Endothelial cell of umbilical vein (primary cell): Measurements from ENCODE around the gene MCM3AP. TPM values are rescaled to one million over a fixed set of nuclear protein-coding genes. Genes with fewer than 3 reads are reported as not detected.

Experiments used
- BruUV-seq: library from RNA; stranded (reverse); fragments of 400-500 nt; replicated peaks from 2 replicates; lab custom pipeline; 2021; lab: Mats Ljungman, UMichigan
- CTCF ChIA-PET: fragments of 300-600, 350-600 bp; sonication (Branson Sonifier 250); formaldehyde crosslinking; loops from one replicate; lab custom pipeline; 2021; ENCODE audit warnings: antibody characterized with exemption, inconsistent platforms; lab: Charles Lee
- POLR2A ChIA-PET: fragments of 300-600, 350-600 bp; sonication (Branson Sonifier 250); formaldehyde crosslinking; loops from one replicate; lab custom pipeline; 2021; ENCODE audit warnings: antibody characterized with exemption, inconsistent platforms; lab: Charles Lee
- DNase-seq: peaks from one replicate; pipeline ENCODE4 v3.0.0-alpha.2; 2011; ENCODE audit warnings: low read depth, low spot score
- FAIRE-seq: peaks from 2 replicates; lab custom pipeline; 2011; peaks lifted over from hg19 to GRCh38; lab: Jason Lieb, UNC
- H2AFZ ChIP-seq: 2 replicates; pipeline ENCODE4 v1.6.0; 2012; ENCODE audit warnings: low read depth, low read length, control low read depth, inconsistent platforms
- H3K27ac ChIP-seq: 2 replicates; pipeline ENCODE4 v1.5.1; 2011; ENCODE audit warnings: low read depth, mild to moderate bottlenecking, control low read depth, low read length, moderate library complexity; ENCODE audit not compliant: insufficient read depth
- H3K27me3 ChIP-seq, 2 experiments: 2 replicates each; pipeline versions ENCODE4 v1.6.0 to v1.6.1; 2011; ENCODE audit warnings: low read length in 2 of 2, mixed read lengths in 1 of 2; ENCODE audit not compliant: control insufficient read depth in 2 of 2, insufficient read depth in 2 of 2
- H3K36me3 ChIP-seq, 2 experiments: 2 replicates in 1 of 2; 3 replicates in 1 of 2; pipeline ENCODE4 v1.5.1; 2011; ENCODE audit warnings: low read length in 2 of 2, mild to moderate bottlenecking in 1 of 2, moderate library complexity in 1 of 2; ENCODE audit not compliant: control insufficient read depth in 2 of 2, insufficient read depth in 2 of 2; ENCODE audit errors: extremely low read depth in 1 of 2
- H3K4me1 ChIP-seq: 3 replicates; pipeline ENCODE4 v1.5.1; 2011; ENCODE audit warnings: mild to moderate bottlenecking, low read length; ENCODE audit not compliant: control insufficient read depth, insufficient read depth; ENCODE audit errors: extremely low read depth
- H3K4me2 ChIP-seq: 2 replicates; pipeline ENCODE4 v1.6.1; 2011; ENCODE audit warnings: low read length, control low read depth, mixed read lengths; ENCODE audit not compliant: insufficient read depth
- H3K4me3 ChIP-seq, 3 experiments: fragments of 200-600 bp in 1 of 3; sonication (generic), shearing (Covaris generic) in 1 of 3; replicated peaks in 1 of 3; 2 replicates each; pipeline ENCODE4 v1.5.1; 2011 to 2016; ENCODE audit warnings: control low read depth in 3 of 3, low read length in 3 of 3, mild to moderate bottlenecking in 2 of 3, inconsistent platforms in 1 of 3, low read depth in 1 of 3, moderate library complexity in 1 of 3; ENCODE audit not compliant: insufficient read depth in 1 of 3
- H3K79me2 ChIP-seq: 2 replicates; pipeline ENCODE4 v1.6.0; 2012; ENCODE audit warnings: low read length, inconsistent platforms; ENCODE audit not compliant: control insufficient read depth, insufficient read depth
- H3K9ac ChIP-seq: replicated peaks from 2 replicates; pipeline ENCODE3; 2011; ENCODE audit warnings: low read length, control low read depth; ENCODE audit not compliant: insufficient read depth; ENCODE audit errors: extremely low read depth
- H3K9me1 ChIP-seq: replicated peaks from 3 replicates; pipeline ENCODE4 v1.6.0; 2011; ENCODE audit warnings: mild to moderate bottlenecking, low read length; ENCODE audit not compliant: control insufficient read depth, insufficient read depth; ENCODE audit errors: extremely low read depth
- H3K9me3 ChIP-seq: replicated peaks from 2 replicates; pipeline ENCODE4 v1.5.1; 2012; ENCODE audit warnings: low read length, inconsistent platforms; ENCODE audit not compliant: control insufficient read depth, insufficient read depth
- H4K20me1 ChIP-seq: replicated peaks from 2 replicates; pipeline ENCODE3; 2011; ENCODE audit warnings: mild to moderate bottlenecking, low read length; ENCODE audit not compliant: control insufficient read depth, insufficient read depth; ENCODE audit errors: extremely low read depth
- EZH2 ChIP-seq: IDR thresholded peaks from 2 replicates; pipeline ENCODE4 v1.6.1; 2012; ENCODE audit warnings: borderline replicate concordance, low read depth, mild to moderate bottlenecking, moderate library complexity, low read length, inconsistent platforms; ENCODE audit not compliant: severe bottlenecking
- FOS ChIP-seq: IDR thresholded peaks from 2 replicates; pipeline ENCODE4 v1.6.1; 2011; ENCODE audit warnings: mild to moderate bottlenecking, low read length, moderate library complexity, borderline replicate concordance; ENCODE audit not compliant: insufficient read depth
- GATA2 ChIP-seq: IDR thresholded peaks from 2 replicates; pipeline ENCODE4 v1.7.0; 2011; ENCODE audit warnings: low read depth, mild to moderate bottlenecking, moderate library complexity, mixed read lengths, low read length; ENCODE audit not compliant: insufficient read length, insufficient read depth
- JUN ChIP-seq: IDR thresholded peaks from 2 replicates; pipeline ENCODE4 v1.6.1; 2011; ENCODE audit warnings: borderline replicate concordance, low read depth; ENCODE audit not compliant: insufficient read length, insufficient read depth
- MAX ChIP-seq: IDR thresholded peaks from 2 replicates; pipeline ENCODE4 v1.6.1; 2011; ENCODE audit not compliant: insufficient read depth, insufficient read length
- MYC ChIP-seq: IDR thresholded peaks from one replicate; pipeline ENCODE4 v1.6.1; 2011; ENCODE audit warnings: mild to moderate bottlenecking, low read depth, low read length
- POLR2A ChIP-seq: IDR thresholded peaks from 2 replicates; pipeline ENCODE4 v1.6.1; 2012; ENCODE audit warnings: low read depth, mild to moderate bottlenecking, control low read depth, low read length
- POLR2AphosphoS5 ChIP-seq: IDR thresholded peaks from 2 replicates; pipeline ENCODE4 v1.6.1; 2012; ENCODE audit warnings: low read depth, mild to moderate bottlenecking, control low read depth, low read length, moderate library complexity; ENCODE audit not compliant: insufficient read depth
- dilution Hi-C: fragments of 300-500 bp; cut with MboI; formaldehyde crosslinking; loops from one replicate; pipeline ENCODE4 v1.15.0; 2019; ENCODE audit warnings: low sequenced_read_pairs; ENCODE audit not compliant: extremely low pct_ligation_motif_present
- intact Hi-C: fragments of 100-400 bp; cut with micrococcal nuclease; formaldehyde crosslinking; loops from one replicate; pipeline ENCODE4 v1.10.0; 2022
- polyA plus RNA-seq, 4 experiments: library from polyadenylated mRNA; depleted of rRNA in 3 of 4; stranded (reverse) in 3 of 4; unstranded in 1 of 4; fragments of >200 nt; gene quantifications; 2 replicates each; pipeline versions ENCODE4 v1.2.1 to v1.2.3, GENCODE V29; 2011 to 2012; ENCODE audit warnings: missing spikeins in 1 of 4
- total RNA-seq: library from RNA; stranded (reverse); gene quantifications from 2 replicates; pipeline ENCODE4 v1.2.3, GENCODE V29; 2021
- TF ChIP-seq, protein P1 (sequence below), 2 donors: IDR thresholded peaks; 1 replicate in 1 of 2; 2 replicates in 1 of 2; pipeline ENCODE4 v1.5.1; 2011; ENCODE audit warnings: low read length in 2 of 2, mild to moderate bottlenecking in 2 of 2, moderate library complexity in 2 of 2, control low read depth in 1 of 2, inconsistent platforms in 1 of 2, low read depth in 1 of 2; ENCODE audit not compliant: insufficient read depth in 1 of 2; ENCODE audit errors: extremely low read depth in 1 of 2

Gene MCM3AP
- total and polyA plus RNA-seq, 2 donors (not counting 3 experiments of a cell fraction or from before 2014, with no cell fraction given) = 37.9 to 115 TPM

GRCh38 chr21:46221664-46222435 lies 63.6 kb downstream of the MCM3AP start:
- no peak overlapping the region for H3K27ac ChIP-seq
- peaks cover 39% of the 10 kb centered on the region for H3K79me2 ChIP-seq
- DNase-seq = no peak
- H3K9ac ChIP-seq = no peak overlapping the region
- H2AFZ ChIP-seq = no peak overlapping the region
- no peaks in the 10 kb centered on the region for H3K27me3 ChIP-seq
- no peaks in the 10 kb centered on the region for H3K9me3 ChIP-seq
- H3K9me1 ChIP-seq = no peaks in the 10 kb centered on the region
- no peak overlapping the region for H3K4me3 ChIP-seq
- peaks cover 6 to 13% of the 10 kb centered on the region in 2 experiments for H3K36me3 ChIP-seq
- H3K4me1 ChIP-seq = peaks cover 7% of the 10 kb centered on the region
- TF ChIP-seq MAX = no peak
- no peak for TF ChIP-seq MYC
- no peak for TF ChIP-seq POLR2A
- no peak for TF ChIP-seq POLR2AphosphoS5
- no peak for TF ChIP-seq GATA2
- TF ChIP-seq FOS = no peak
- TF ChIP-seq JUN = no peak
- TF ChIP-seq, protein P1, sequence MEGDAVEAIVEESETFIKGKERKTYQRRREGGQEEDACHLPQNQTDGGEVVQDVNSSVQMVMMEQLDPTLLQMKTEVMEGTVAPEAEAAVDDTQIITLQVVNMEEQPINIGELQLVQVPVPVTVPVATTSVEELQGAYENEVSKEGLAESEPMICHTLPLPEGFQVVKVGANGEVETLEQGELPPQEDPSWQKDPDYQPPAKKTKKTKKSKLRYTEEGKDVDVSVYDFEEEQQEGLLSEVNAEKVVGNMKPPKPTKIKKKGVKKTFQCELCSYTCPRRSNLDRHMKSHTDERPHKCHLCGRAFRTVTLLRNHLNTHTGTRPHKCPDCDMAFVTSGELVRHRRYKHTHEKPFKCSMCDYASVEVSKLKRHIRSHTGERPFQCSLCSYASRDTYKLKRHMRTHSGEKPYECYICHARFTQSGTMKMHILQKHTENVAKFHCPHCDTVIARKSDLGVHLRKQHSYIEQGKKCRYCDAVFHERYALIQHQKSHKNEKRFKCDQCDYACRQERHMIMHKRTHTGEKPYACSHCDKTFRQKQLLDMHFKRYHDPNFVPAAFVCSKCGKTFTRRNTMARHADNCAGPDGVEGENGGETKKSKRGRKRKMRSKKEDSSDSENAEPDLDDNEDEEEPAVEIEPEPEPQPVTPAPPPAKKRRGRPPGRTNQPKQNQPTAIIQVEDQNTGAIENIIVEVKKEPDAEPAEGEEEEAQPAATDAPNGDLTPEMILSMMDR (IDR thresholded peaks at IDR 0.05; ENCODE audit: extremely low read depth in 1 of 2, insufficient read depth in 1 of 2, low read depth in 1 of 2, low read length in 2 of 2) = no peak
- TF ChIP-seq EZH2 = no peak
- H3K4me2 ChIP-seq = no peak overlapping the region
- ChIA-PET POLR2A (interaction anchor here (0.6 kb wide), 1 partner anchor 218 kb away, joined by 3 read pairs; no protein-coding TSS in a partner anchor), CTCF (no interaction called here)
- no TSS peak for BruUV-seq
- FAIRE-seq = no peak
- dilution Hi-C loops = no loop called here
- intact Hi-C loops = no loop called here
- no peaks in the 10 kb centered on the region for H4K20me1 ChIP-seq
